HFFc6 (cell line): Measurements from ENCODE around the gene OR10G4. TPM values are rescaled to one million over a fixed set of nuclear protein-coding genes. Genes with fewer than 3 reads are reported as not detected.

Source experiments
- DNase-seq: peaks from one replicate; pipeline ENCODE4 v3.0.0-alpha.2; 2018
- H3K27ac Mint-ChIP-seq: 2 replicates; pipeline ENCODE4 v1.8.0; 2020; ENCODE audit warnings: mild to moderate bottlenecking, mixed read lengths
- H3K27me3 Mint-ChIP-seq: 2 replicates; pipeline ENCODE4 v1.8.0; 2021; ENCODE audit warnings: mild to moderate bottlenecking, moderate library complexity, mixed read lengths; ENCODE audit not compliant: insufficient read depth
- H3K36me3 Mint-ChIP-seq: 2 replicates; pipeline ENCODE4 v1.8.0; 2021; ENCODE audit warnings: low read depth, mixed read lengths
- H3K4me1 Mint-ChIP-seq: 2 replicates; pipeline ENCODE4 v1.8.0; 2020; ENCODE audit warnings: low read depth, mixed read lengths
- H3K4me3 Mint-ChIP-seq: 2 replicates; pipeline ENCODE4 v1.8.0; 2020; ENCODE audit warnings: mild to moderate bottlenecking, moderate library complexity, mixed read lengths
- H3K9me3 Mint-ChIP-seq: 2 replicates; pipeline ENCODE4 v1.8.0; 2020; ENCODE audit warnings: mild to moderate bottlenecking, mixed read lengths
- CTCF ChIP-seq: fragments of 200-600 bp; sonication (generic); IDR thresholded peaks from 2 replicates; pipeline ENCODE4 v1.5.0; 2021; ENCODE audit warnings: antibody characterized with exemption, mild to moderate bottlenecking
- long read RNA-seq: library from polyadenylated mRNA; unstranded; transcript quantifications from one replicate; pipeline ENCODE4 v2.0.0, GENCODE V29; 2019
- total RNA-seq, 6 experiments: library from RNA; stranded (reverse); fragmentation: NEBNext Ultra II Directional; extraction: Animal tissue kit (Norgen Biotek cat#: 25700); gene quantifications; 2 replicates in 1 of 6; 3 replicates in 5 of 6; pipeline ENCODE4 v1.2.3, GENCODE V29; 2021

The OR10G4 gene
- not detected for total RNA-seq
- long read RNA-seq = 0 reads

GRCh38 chr11:124012697-124013096, at the start of gene OR10G4:
Gene OR10G4 (plus strand): TSS chr11:124012997. CDS start chr11:124015575, 2,578 bp downstream.
- no peak for TF ChIP-seq CTCF
- Mint-ChIP-seq H3K9me3 (peaks cover 23% of the 10 kb centered on the region), H3K27ac (no peak within 1 kb of the TSS), H3K4me1 (no peaks in the 10 kb centered on the region), H3K36me3 (no peaks in the 10 kb centered on the region), H3K4me3 (no peak within 1 kb of the TSS), H3K27me3 (no peaks in the 10 kb centered on the region)
- DNase-seq = no peak

- Mint-ChIP-seq H3K4me1 (peaks cover 20% of the 10 kb centered on the region; the same call in 1 of the 2 replicates), H3K27me3 (peaks cover 2% of the 10 kb centered on the region; the same call in 1 of the 2 replicates), H3K9me3 (peaks cover 18% of the 10 kb centered on the region; the same call in 1 of the 2 replicates), H3K27ac (peak overlapping the region; percentile 38; the same call in 1 of the 2 replicates), H3K36me3 (no peaks in the 10 kb centered on the region), H3K4me3 (no peak overlapping the region)
- DNase-seq = peak; percentile 77
- TF ChIP-seq CTCF = no peak
Observed at GRCh38 chr11:123973816-123974215, 39.0 kb upstream of the OR10G4 start.

- no peaks in the 10 kb centered on the region for H3K36me3 Mint-ChIP-seq
- peaks cover 20% of the 10 kb centered on the region; the same call in 1 of the 2 replicates for H3K4me1 Mint-ChIP-seq
- TF ChIP-seq CTCF = no peak
- peaks cover 2% of the 10 kb centered on the region; the same call in 1 of the 2 replicates for H3K27me3 Mint-ChIP-seq
- H3K9me3 Mint-ChIP-seq = peaks cover 18% of the 10 kb centered on the region
- no peak for DNase-seq
- H3K27ac Mint-ChIP-seq = no peak overlapping the region
- no peak overlapping the region for H3K4me3 Mint-ChIP-seq
Observed at GRCh38 chr11:123976770-123977560, 35.8 kb upstream of the OR10G4 start.

- H3K4me1 Mint-ChIP-seq = peaks cover 20% of the 10 kb centered on the region; the same call in 1 of the 2 replicates
- no peak within 1 kb of the TSS for H3K4me3 Mint-ChIP-seq
- peaks cover 2% of the 10 kb centered on the region; the same call in 1 of the 2 replicates for H3K27me3 Mint-ChIP-seq
- no peak for TF ChIP-seq CTCF
- peaks cover 27% of the 10 kb centered on the region for H3K9me3 Mint-ChIP-seq
- H3K36me3 Mint-ChIP-seq = no peaks in the 10 kb centered on the region
- H3K27ac Mint-ChIP-seq = no peak within 1 kb of the TSS
- no peak for DNase-seq
Observed at GRCh38 chr11:123977731-123978347, 35.0 kb upstream of the OR10G4 start, which contains the start of gene OR10S1. Gene OR10S1 (minus strand): TSS chr11:123977781. CDS start chr11:123977664, 117 bp downstream.

GRCh38 chr11:123979311-123979710, 33.5 kb upstream of the OR10G4 start:
- Mint-ChIP-seq H3K27ac (no peak overlapping the region), H3K36me3 (no peaks in the 10 kb centered on the region)
- no peak for TF ChIP-seq CTCF

More at GRCh38 chr11:123979311-123979710, 33.5 kb upstream of the OR10G4 start:
- H3K4me3 Mint-ChIP-seq = no peak overlapping the region
- peaks cover 2% of the 10 kb centered on the region for H3K27me3 Mint-ChIP-seq
- H3K9me3 Mint-ChIP-seq = peaks cover 39% of the 10 kb centered on the region
- DNase-seq = no peak
- peaks cover 5% of the 10 kb centered on the region; the same call in 1 of the 2 replicates for H3K4me1 Mint-ChIP-seq
